H1 (cell line): ENCODE results near the gene GET3. TPM values are rescaled to one million over a fixed set of nuclear protein-coding genes. Genes with fewer than 3 reads are reported as not detected.

Experiments used
- CTBP2 ChIP-seq: IDR thresholded peaks from 2 replicates; pipeline ENCODE4 v1.7.0; 2011; ENCODE audit warnings: borderline replicate concordance, mild to moderate bottlenecking, moderate library complexity, mixed read lengths, low read length; ENCODE audit not compliant: insufficient read depth, insufficient read length
- KDM5A ChIP-seq: fragments of 200-600 bp; IDR thresholded peaks from 2 replicates; pipeline ENCODE4 v1.7.1; 2012; ENCODE audit warnings: mild to moderate bottlenecking, low read length, inconsistent platforms, mixed read lengths
- RFX5 ChIP-seq: IDR thresholded peaks from 2 replicates; pipeline ENCODE4 v1.6.1; 2011; ENCODE audit warnings: low read depth, low read length, improper control_type of control experiment, borderline replicate concordance
- SIN3A ChIP-seq, 2 experiments: IDR thresholded peaks in 1 of 2; conservative IDR thresholded peaks in 1 of 2; 2 replicates each; pipeline ENCODE4 v1.6.1; 2011 to 2012; ENCODE audit warnings: low read length in 2 of 2, improper control_type of control experiment in 1 of 2, low read depth in 1 of 2, mild to moderate bottlenecking in 1 of 2
- polyA plus RNA-seq, 7 experiments: library from polyadenylated mRNA; depleted of rRNA in 3 of 7; stranded (reverse) in 5 of 7; unstranded in 2 of 7; fragments of >200 nt in 5 of 7; fragments of 200-250 nt in 2 of 7; gene quantifications; 1 replicate in 5 of 7; 2 replicates in 1 of 7; 4 replicates in 1 of 7; pipeline versions ENCODE4 v1.2.1 to v1.2.3, GENCODE V29; 2011 to 2013; ENCODE audit warnings: missing spikeins in 2 of 7, mixed read lengths in 2 of 7
- total RNA-seq: library from RNA; stranded (reverse); fragmentation: NEBNext Ultra II Directional; extraction: Animal tissue kit (Norgen Biotek cat#: 25700); gene quantifications from 2 replicates; pipeline ENCODE4 v1.2.1, GENCODE V29; 2021

GET3 gene
- total and polyA plus RNA-seq, 2 of the 8 experiments (the other 6 are each of a cell fraction or from before 2014, with no cell fraction given) = 105 to 297 TPM

DNA sequence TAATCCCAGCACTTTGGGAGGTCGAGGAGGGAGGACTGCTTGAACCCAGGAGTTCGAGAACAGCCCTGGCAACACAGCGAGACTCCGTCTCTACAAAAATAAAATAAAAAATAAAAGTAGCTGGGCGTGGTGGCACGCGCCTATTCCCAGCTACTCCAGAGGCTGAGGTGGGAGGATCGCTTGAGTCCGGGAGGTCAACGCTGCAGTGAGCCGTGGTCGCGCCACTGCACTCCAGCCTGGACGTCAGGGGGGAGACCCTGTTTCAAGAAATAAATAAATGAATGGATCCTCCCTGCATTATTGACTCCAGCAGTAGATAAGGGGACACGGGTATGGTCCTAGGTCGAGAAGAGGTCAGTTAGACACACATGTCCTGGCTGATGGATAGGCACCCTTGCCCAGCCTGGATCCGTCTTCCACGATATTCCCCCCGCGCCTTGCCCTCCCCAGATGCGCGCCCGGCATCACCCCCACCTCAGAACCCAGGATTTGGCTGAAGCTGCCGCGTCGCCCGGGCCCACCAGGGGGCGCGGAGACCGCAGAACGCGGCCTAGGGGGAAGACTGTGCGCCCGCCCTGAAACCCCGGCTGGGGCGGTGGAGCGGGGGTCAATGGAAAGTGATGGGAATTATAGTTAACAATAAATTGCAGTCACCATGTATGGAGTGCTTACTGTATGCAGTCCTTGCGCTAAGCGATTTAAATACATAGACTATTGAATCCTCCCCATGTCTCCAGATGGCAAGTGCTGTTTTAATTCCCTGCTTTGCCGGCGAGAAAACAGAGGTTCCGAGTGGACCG, 40.1 kb downstream of the GET3 start (continued):
- TF ChIP-seq CTBP2 = no peak
- TF ChIP-seq SIN3A (conservative IDR thresholded peaks at IDR 0.05 in 1 of 2, IDR thresholded peaks at IDR 0.05 in 1 of 2; ENCODE audit: low read depth in 1 of 2, low read length in 2 of 2) = 0 out of 4 replicates have a peak, but pooled peaks of 1 of the 2 experiments have one; percentile 50
- TF ChIP-seq RFX5 = no peak
- TF ChIP-seq KDM5A = no peak
